Osteocyte (in vitro differentiated cells): ENCODE results near the gene KCNJ18. TPM values are rescaled to one million over a fixed set of nuclear protein-coding genes. Genes with fewer than 3 reads are reported as not detected.
"Not testable (repeated sequence)": the region's sequence is repeated elsewhere in the genome, so short reads cannot be mapped to it uniquely, and the experiment has no call there.

Experiments
- DNase-seq: peaks from one replicate; pipeline ENCODE4 v3.0.0; 2021; ENCODE audit warnings: mixed read lengths; ENCODE audit not compliant: unreplicated experiment; ENCODE audit errors: extremely low spot score
- H3K27ac Mint-ChIP-seq: one replicate; pipeline ENCODE4 v1.8.0; 2021; ENCODE audit warnings: mild to moderate bottlenecking, mixed read lengths; ENCODE audit not compliant: unreplicated experiment
- H3K27me3 Mint-ChIP-seq: one replicate; pipeline ENCODE4 v1.8.0; 2021; ENCODE audit warnings: mixed read lengths; ENCODE audit not compliant: unreplicated experiment
- H3K36me3 Mint-ChIP-seq: one replicate; pipeline ENCODE4 v1.8.0; 2021; ENCODE audit warnings: mixed read lengths; ENCODE audit not compliant: unreplicated experiment
- H3K4me1 Mint-ChIP-seq: one replicate; pipeline ENCODE4 v1.8.0; 2021; ENCODE audit warnings: mixed read lengths; ENCODE audit not compliant: unreplicated experiment
- H3K4me3 Mint-ChIP-seq: one replicate; pipeline ENCODE4 v1.8.0; 2021; ENCODE audit warnings: mild to moderate bottlenecking, moderate library complexity, mixed read lengths; ENCODE audit not compliant: unreplicated experiment
- H3K9me3 Mint-ChIP-seq: one replicate; pipeline ENCODE4 v1.8.0; 2021; ENCODE audit warnings: mixed read lengths; ENCODE audit not compliant: unreplicated experiment
- CTCF ChIP-seq: fragments of 200-600 bp; sonication (generic); IDR thresholded peaks from 2 replicates; pipeline ENCODE4 v1.5.0; 2021; ENCODE audit warnings: antibody characterized with exemption, mild to moderate bottlenecking, moderate library complexity
- total RNA-seq: library from RNA; stranded (reverse); gene quantifications from 2 replicates; pipeline ENCODE4 v1.2.1, GENCODE V29; 2021

The KCNJ18 gene
- total RNA-seq, 1 donor from 2014 or later = not detected

- Mint-ChIP-seq H3K27ac (no peak overlapping the region), H3K36me3 (peaks cover 2% of the 10 kb centered on the region), H3K27me3 (no peaks in the 10 kb centered on the region), H3K4me3 (no peak overlapping the region), H3K4me1 (no peaks in the 10 kb centered on the region), H3K9me3 (peaks cover 54% of the 10 kb centered on the region)
- DNase-seq = no peak
- TF ChIP-seq CTCF = no peak
These were observed 14.4 kb upstream of the KCNJ18 start for GRCh38 chr17:21677911-21678310.

- Mint-ChIP-seq H3K27ac (no peak overlapping the region), H3K36me3 (no peaks in the 10 kb centered on the region), H3K4me3 (no peak overlapping the region), H3K4me1 (no peaks in the 10 kb centered on the region), H3K9me3 (peaks cover 48% of the 10 kb centered on the region), H3K27me3 (no peaks in the 10 kb centered on the region)
- no peak for TF ChIP-seq CTCF
- no peak for DNase-seq
These were observed 13.8 kb upstream of the KCNJ18 start for GRCh38 chr17:21678393-21679081.

GRCh38 chr17:21679256-21680146 lies 12.8 kb upstream of the KCNJ18 start:
- Mint-ChIP-seq H3K36me3 (no peaks in the 10 kb centered on the region), H3K4me3 (no peak overlapping the region), H3K27me3 (no peaks in the 10 kb centered on the region), H3K27ac (no peak overlapping the region), H3K9me3 (peaks cover 40% of the 10 kb centered on the region), H3K4me1 (no peaks in the 10 kb centered on the region)
- no peak for DNase-seq
- no peak for TF ChIP-seq CTCF

- Mint-ChIP-seq H3K4me1 (no peaks in the 10 kb centered on the region), H3K4me3 (no peak overlapping the region)
These were observed 12.0 kb upstream of the KCNJ18 start for GRCh38 chr17:21680366-21680765.

GRCh38 chr17:21680850-21681351 lies 11.4 kb upstream of the KCNJ18 start:
- not testable (repeated sequence) for H3K4me3 Mint-ChIP-seq, H3K27ac Mint-ChIP-seq, H3K36me3 Mint-ChIP-seq, DNase-seq, H3K27me3 Mint-ChIP-seq, H3K4me1 Mint-ChIP-seq
- H3K9me3 Mint-ChIP-seq = peaks cover 29% of the 10 kb centered on the region

More at GRCh38 chr17:21680366-21680765, 12.0 kb upstream of the KCNJ18 start:
- H3K36me3 Mint-ChIP-seq = no peaks in the 10 kb centered on the region
- H3K27me3 Mint-ChIP-seq = no peaks in the 10 kb centered on the region
- no peak overlapping the region for H3K27ac Mint-ChIP-seq
- no peak for DNase-seq
- peaks cover 35% of the 10 kb centered on the region for H3K9me3 Mint-ChIP-seq
- TF ChIP-seq CTCF = no peak

GRCh38 chr17:21681576-21681975 lies 10.7 kb upstream of the KCNJ18 start:
- H3K9me3 Mint-ChIP-seq = peaks cover 27% of the 10 kb centered on the region
- H3K27me3 Mint-ChIP-seq, H3K4me1 Mint-ChIP-seq, H3K27ac Mint-ChIP-seq, H3K36me3 Mint-ChIP-seq, DNase-seq, H3K4me3 Mint-ChIP-seq: not testable (repeated sequence)

- not testable (repeated sequence) for DNase-seq, H3K4me1 Mint-ChIP-seq, H3K27ac Mint-ChIP-seq, H3K36me3 Mint-ChIP-seq, H3K4me3 Mint-ChIP-seq, H3K27me3 Mint-ChIP-seq
- peaks cover 27% of the 10 kb centered on the region for H3K9me3 Mint-ChIP-seq
These were observed 10.2 kb upstream of the KCNJ18 start for GRCh38 chr17:21682130-21682529.

- not testable (repeated sequence) for H3K27me3 Mint-ChIP-seq, H3K4me3 Mint-ChIP-seq, DNase-seq, H3K36me3 Mint-ChIP-seq, H3K27ac Mint-ChIP-seq, H3K4me1 Mint-ChIP-seq
- H3K9me3 Mint-ChIP-seq = peaks cover 20% of the 10 kb centered on the region
These were observed 9.1 kb upstream of the KCNJ18 start for GRCh38 chr17:21683142-21683712.
